ENCODE data around the gene KCNN3. TPM values are rescaled to one million over a fixed set of nuclear protein-coding genes. Genes with fewer than 3 reads are reported as not detected.

The KCNN3 gene
- total and polyA plus RNA-seq, 2 of the 8 experiments (the other 6 are each of a cell fraction or from before 2014, with no cell fraction given), result 2.8 to 3.7 TPM

DNA sequence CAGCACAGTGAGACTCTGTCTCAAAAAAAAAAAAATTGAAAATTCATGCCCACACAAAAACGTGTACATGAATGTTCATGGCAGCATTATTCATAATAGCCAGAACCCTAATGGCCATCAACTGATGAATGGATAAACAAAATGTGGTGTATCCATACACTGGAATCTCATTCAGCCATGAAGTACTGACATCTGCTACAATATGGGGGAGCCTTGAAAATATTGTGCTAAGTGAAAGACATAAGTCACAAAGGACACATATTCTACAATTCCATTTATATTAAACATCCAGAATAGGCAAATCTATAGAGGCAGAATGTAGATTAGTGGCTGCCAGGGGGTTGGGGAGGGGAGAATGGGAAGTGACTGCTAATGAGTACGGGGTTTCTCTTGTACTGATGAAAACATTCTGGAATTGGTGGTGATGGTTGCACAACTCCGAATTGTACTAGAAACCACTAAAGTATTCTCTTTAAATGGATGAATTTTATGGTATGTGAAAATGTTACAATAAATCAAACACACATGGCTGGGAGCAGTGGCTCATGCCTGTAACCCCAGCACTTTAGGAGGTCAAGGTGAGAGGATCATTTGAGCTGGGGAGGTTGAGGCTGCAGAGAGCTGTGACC, 33.0 kb upstream of the KCNN3 start (continued):
- TF ChIP-seq BRCA1 (IDR thresholded peaks at IDR 0.05; ENCODE audit: low read depth, low read length) (no peak), CEBPB (IDR thresholded peaks at IDR 0.05; ENCODE audit: low read depth, low read length) (no peak), BCL11A (IDR thresholded peaks at IDR 0.05; ENCODE audit: low read depth in 2 of 2, low read length in 2 of 2) (no peak), KDM1A (IDR thresholded peaks at IDR 0.05; ENCODE audit: borderline replicate concordance, low read length) (no peak)
